Transverse colon (tissue), 4 donors: ENCODE data around the gene NOM1.

Experiments used
- CTCF ChIP-seq, 5 experiments: fragments of 200-600 bp in 3 of 5; fragments of 450-650 bp in 2 of 5; sonication (generic) in 3 of 5; IDR thresholded peaks; 1 replicate in 2 of 5; 2 replicates in 3 of 5; pipeline ENCODE4 v1.5.1; 2016 to 2017; ENCODE audit warnings: antibody characterized with exemption in 5 of 5, inconsistent platforms in 3 of 5, mild to moderate bottlenecking in 2 of 5, moderate library complexity in 1 of 5
- EP300 ChIP-seq: sonication (generic); formaldehyde crosslinking; IDR thresholded peaks from one replicate; pipeline ENCODE4 v1.6.1; 2017; ENCODE audit warnings: antibody characterized with exemption, low read depth
- POLR2A ChIP-seq: fragments of 450-650 bp; IDR thresholded peaks from one replicate; pipeline ENCODE4 v1.6.1; 2016; ENCODE audit warnings: antibody characterized with exemption, mild to moderate bottlenecking, moderate library complexity
- POLR2AphosphoS5 ChIP-seq, 3 donors: sonication (generic); formaldehyde crosslinking; IDR thresholded peaks; one replicate each; pipeline ENCODE4 v1.6.1; 2016; ENCODE audit warnings: antibody characterized with exemption in 3 of 3

GRCh38 chr7:156920076-156920475 lies 29.4 kb upstream of the NOM1 start:
- TF ChIP-seq CTCF (IDR thresholded peaks at IDR 0.05) (no peak), EP300 (no peak), POLR2A (no peak), POLR2AphosphoS5 (IDR thresholded peaks at IDR 0.05) (no peak)
